Nucleus accumbens (tissue), 56 donors: ENCODE measurements around the gene ASPG.

Experiments used
- DNase-seq, 56 donors: peaks; one replicate each; lab custom pipeline; 2025; lab: John Stamatoyannopoulos, UW

The ASPG gene

DNA sequence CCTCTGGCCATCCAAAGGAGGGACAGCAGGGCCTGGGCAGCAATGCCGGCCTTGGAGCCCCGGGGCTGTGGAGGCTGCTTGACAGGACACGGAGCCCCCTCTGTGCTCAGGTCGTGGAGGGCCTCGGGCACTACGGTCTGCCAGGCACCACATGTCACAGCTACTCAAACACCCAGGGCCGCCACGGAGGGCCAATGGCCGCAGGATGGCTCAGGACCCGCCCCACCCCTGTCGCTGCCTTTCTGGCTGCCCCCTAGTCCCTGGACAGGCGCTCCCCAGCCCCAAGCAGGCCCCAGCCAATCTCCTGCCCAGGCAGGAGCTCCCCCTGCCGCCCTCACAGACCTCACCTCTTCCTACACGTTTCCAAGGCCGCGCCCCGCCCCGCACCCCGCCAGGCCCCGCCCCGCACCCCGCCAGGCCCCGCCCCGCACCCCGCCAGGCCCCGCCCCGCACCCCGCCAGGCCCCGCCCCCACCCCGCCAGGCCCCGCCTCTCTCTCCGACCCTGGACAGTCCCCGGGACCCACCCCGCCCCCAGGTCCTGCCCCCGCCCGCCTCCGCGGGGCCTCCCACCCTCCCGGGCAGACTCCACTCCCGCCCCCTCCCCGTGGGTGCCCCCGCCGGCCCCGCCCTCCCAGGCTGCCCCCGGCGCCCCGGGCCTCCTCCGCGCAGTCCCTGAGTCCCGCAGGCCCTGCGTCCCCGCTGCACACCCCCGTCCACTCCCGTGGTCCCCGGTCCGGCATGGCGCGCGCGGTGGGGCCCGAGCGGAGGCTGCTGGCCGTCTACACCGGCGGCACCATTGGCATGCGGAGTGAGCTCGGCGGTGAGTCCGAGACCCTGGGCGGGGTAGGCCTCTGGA is at the start of gene ASPG:
Gene ASPG (plus strand): TSS at position 669 of the 857 bp plus-strand sequence. CDS start 71 bp downstream, at position 740.
- DNase-seq: peak in 1 of 56 donors; percentile 68

DNA sequence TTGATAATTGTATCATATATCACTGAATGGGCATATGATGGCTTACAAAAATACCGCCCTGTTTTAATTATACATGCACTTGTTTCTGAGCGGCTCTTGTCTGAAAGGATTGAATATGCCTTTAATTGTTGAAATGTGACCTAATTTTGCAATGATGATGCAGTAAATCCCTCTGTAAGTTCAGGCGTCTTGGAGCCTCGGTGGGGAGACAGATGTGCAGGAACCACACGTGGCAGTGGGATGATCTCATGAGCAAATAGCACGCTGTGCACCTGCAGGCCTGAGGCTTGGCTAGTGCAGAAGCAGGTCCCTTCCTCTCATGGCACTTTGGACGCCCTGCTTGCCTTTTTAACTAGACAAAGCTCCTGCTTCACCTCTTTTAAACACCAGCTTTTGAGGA is 49.3 kb upstream of the ASPG start:
- DNase-seq: no peak

DNA sequence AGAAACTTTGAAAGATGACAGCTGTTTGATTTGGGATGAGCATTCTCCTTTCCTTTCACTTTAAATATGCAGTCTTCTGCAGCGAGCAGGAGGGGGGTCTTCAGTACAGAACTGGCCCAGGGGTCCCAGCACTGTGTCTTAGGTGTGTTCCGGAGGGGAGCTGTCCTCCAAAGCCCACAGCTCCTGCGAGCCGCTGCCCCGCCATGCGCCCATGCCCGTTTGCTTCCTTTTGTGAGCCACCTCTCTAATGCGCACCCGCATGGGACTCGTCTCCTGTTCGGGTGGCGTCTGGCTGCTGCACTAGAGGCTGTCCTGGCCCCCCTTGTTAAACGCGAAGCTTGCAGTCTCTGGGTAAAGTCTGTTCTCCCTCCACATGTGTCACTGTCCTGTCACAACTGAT is 48.4 kb upstream of the ASPG start:
- DNase-seq: no peak

DNA sequence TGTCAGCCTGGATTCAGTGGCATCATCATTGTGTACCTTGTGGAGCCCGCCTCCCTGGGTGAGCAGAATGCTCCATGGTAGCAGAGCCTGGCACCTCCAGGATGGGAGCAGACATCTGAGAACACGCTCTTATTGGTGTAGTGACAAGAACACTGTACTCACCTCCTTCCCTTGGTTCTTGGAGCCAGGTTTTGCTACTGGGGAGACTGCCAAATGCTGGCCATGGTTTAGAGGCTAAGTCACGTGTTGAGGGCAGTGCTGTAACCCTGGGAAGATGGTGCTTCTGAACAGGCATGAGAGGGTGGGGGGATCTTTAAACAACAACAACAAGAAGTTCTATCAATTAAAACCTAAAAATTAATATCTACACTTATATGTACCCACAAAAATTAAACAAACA is 47.6 kb upstream of the ASPG start:
- peak in 5 of 56 donors; percentile 8 to 26 (median 18) for DNase-seq

DNA sequence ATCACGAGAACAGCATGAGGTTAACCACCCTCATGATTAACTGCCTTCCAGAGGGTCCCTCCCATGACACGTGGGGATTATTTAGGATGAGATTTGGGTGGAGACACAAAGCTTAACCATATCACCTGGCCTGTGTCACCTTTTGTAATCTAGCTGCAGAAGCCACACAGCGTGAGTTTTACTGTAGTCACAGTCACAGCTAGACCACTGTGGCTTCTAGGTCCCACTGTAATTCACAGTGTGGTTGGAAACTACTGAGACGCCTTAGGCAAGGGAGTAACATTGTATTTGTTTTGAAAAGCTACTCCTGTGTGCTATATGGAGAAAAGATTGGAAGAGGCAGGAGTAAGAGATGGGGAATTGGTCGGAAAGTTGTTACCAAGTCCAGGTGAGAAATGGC is 46.3 kb upstream of the ASPG start:
- no peak for DNase-seq

DNA sequence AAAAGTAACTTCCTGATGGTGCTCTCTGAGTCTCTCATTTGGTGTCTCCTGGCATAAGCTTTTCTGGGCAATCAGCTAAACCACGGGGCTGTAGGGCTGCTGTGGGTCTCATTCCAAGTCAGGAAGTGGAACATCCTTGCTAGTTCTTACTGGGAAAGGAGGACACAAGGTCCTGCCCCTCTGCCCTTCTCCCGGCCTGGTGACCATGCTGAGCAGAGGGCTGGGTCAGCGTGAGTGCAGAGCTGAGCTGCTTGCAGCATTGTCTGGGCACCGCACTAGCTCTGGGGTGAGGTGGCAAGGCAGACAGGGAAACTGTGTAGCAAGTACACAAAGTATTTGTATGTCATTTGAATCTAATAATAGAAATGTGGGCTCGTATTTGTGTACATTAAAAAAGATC is 45.0 kb upstream of the ASPG start:
- DNase-seq: no peak

DNA sequence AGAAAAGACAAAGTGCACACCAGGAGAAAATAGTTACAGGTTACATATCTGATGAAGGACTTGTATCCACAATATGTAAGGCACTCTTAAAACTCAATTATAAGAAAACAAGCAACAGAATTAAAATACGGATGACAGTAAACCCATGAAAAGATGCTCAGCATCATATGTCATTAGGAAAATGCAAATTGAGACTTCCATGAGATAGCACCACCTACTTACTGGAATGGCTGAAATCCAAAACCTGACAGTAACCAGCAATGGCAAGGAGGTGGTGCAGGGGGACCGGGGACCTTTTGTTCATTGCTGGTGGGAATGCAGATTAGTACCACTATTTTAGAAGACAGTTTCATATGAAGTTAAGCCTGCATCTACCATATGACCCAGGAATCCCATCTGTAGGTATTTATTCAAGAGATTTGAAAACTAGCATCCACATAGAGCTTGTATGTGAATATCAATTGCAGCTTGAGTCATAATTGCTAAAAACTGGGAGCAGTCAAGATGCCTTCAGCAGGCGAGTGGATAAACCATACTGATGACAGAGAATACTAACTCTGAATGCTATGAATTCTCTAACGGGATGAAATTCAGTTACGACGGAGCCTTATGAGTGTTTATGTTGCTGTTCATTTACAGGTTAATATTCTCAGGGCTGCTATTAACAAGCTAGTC is 43.9 kb upstream of the ASPG start:
- no peak for DNase-seq

DNA sequence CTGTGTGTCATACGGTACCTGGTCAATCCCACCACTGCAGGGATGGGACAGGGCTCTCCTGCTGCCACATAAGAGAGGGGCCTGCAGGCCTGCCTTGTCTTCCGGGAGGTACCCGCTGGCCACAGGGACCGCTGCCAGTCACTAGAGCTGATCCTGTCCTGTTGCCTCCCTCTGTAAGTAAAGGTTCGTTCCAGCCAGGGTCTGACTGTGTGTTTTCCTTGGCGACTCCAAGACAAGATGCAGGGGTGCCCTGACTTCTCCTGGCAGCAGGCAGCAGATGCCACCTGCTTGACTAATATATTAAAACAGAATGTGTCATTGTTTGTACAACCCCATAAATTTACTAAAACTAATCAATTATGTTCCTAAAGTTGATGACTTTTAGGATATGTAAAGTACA is 41.5 kb upstream of the ASPG start:
- no peak for DNase-seq

DNA sequence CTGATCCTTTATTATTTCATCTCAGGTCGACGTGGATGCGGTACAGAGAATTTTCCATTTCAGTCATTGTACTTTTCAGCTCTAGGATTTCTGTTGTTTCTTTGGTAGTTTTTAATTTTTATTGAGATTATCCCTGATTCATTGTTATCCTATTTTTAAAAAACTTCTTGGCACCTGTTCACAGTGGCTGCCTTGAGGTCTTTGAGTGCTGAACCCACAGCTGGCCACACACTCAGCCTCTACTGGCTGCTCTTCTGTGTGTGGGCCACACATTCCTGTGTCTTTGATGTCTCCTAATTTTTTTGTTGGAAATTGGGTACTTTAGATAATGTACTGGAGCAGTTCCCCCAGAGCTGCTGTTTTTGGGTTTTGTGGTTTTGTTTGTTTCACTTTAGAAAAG is 37.7 kb upstream of the ASPG start:
- no peak for DNase-seq

DNA sequence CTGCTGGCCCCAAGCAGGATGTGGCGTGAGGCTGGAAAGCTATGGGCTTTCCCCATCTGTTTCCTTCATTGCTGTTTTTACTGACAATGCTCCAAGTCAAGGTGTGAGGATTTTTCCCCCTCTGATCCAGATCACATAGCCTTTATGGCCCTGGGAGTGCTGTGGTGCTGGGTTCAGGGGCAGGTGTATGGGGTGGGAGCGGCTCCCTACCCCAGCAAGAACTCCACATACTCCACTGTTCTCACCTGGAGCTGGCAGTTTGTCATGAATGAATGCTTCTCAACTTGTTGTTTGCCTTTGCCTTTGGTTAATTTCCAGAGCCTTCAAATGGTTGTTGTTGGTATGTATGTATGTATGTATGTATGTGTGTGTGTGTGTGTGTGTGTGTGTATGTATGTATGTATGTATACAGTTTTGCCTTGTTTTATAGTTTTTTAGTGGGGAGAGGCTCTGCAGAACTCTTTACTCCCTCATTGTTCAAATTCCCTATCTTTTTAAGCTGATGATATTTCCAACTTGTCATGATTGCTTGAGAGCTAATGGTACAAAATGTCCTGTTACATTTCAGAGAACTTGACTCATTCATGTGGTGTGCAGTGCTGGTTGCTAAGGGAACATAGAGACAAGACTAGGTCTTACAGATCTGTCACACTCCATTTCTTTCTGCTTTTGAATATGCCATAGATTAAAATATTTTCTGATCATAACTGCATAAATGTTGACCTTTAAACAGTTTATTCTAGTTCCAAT is 36.6 kb upstream of the ASPG start:
- peak in 6 of 56 donors; percentile 8 to 52 (median 24) for DNase-seq

DNA sequence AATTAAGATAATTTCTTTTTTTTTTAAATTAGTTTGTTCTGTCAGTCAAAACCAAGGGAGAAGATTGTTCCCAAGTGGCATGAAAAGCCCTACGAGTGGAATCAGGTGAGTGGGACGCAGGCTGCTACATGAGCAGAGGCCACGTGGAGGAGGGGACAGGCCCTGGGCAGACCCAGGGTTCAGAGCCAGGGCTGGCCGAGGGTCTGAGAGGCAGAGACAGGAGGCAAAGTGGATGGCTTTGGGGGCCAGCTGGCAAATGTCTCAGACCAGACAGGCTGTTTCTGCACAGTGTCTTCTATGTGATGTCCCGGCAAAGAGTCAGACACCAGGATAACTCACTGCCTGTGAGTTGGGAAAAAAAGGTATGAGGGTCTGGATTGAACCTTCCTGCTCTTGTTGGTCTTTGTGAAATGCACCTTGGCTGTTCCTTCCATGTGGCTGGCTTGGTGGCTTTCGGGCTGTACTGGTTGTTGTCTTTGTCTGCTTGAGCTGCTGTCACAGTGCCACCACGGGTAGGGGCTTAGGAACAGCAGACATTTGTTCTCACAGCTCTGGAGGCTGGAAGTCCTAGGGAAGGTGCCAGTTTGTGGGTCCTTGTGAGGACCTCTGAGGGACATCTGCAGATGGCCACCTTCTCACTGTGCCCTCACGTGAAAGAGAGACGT is 35.8 kb upstream of the ASPG start:
- DNase-seq: peak in 8 of 56 donors; percentile 10 to 45 (median 28)

DNA sequence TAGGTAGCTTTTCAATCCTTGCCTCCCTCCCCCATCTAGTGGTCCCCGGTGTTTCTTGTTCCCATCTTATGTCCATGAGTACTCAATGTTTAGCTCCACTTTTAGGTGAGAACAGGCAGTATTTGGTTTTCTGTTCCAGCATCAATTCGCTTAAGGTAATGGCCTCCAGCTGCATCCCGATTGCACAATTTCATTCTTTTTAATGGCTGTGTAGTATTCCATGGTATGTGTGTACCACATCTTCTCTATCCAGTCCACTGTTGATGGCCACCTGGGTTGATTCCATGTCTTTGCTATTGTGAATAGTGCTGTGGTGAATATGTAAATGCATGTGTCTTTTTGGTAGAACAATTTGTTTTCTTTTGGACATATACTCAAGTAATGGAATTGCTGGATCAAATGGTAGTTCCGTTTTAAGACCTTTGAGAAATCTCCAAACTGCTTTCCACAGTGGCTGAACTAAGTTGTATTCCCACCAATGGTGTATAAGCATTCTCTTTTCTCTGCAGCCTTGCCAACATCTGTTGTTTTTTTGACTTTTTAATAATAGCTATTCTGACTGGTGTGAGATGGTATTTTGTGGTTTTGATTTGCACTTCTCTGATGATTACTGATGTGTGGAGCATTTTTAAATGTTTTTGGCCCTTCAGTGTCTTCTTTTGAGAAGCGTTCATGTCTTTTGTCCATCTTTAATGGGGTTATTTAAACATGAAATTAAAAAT is 34.2 kb upstream of the ASPG start:
- no peak for DNase-seq

DNA sequence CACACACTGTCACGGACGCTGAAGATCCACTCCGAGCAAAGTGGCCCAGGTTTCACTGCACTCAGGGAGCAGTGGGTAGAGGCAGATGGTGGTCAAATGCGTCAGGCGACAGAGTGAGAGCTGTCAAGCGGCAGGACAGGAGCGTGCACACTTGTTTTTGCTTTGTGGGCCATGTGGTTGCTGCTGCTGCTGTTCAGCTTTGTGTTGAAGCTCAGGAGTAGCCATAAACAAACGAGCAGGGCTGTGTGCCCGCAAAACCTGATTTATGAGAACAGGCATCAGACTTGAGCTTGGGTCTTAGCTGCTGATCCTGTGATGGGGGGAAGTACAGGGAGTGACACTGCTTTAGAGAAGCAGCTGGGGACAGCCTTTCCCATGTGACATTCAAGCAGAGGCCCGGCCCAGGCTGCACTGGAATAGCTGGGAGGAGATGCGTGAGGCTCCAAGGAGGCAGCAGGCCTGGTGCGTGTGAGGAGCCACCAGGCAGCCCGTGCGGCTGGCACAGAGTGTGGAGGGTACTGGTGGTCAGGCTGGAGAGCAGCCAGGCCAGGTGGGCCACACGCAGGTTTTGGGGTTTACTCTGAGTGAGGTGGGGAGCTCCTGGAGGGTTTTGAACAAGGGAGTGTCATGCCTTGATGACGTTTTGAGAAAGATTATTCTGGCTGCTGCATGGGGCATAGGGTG is 31.1 kb upstream of the ASPG start:
- no peak for DNase-seq

DNA sequence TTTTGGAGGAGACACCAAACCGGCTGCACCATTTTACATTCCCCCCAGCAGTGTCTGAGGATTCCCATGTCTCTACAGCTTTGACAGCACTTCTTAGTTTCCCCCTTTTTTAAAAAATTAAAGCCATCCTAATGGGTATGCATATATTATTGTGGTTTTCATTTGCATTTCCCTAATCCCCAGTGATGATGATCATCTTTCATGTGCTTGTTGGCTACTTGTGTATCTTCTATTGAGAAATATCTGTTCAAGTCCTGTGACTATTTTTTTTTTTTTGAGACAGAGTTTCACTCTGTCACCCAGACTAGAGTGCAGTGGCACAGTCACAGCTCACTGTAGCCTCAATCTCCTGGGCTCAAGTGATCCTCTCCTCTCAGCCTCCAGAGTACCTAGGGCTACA is 23.2 kb upstream of the ASPG start:
- no peak for DNase-seq

DNA sequence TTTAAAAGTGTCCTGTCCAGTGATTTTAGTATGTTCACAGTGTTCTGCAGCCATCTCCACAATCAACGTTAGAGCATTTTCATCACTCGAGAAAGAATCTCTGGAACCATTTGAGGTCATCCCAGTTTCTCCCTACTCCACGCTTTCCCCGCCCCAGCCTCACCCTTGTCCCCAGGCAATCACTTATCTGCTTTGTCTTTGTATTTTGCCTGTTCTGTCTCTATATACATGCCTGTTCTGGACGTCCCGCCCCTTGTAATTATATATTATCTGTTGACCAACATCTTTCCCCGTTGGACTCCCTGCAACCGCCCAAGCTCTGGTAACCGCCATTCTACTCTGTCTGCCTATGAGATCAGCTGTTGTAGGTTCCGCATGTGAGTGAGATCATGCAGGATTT is 21.5 kb upstream of the ASPG start:
- no peak for DNase-seq

DNA sequence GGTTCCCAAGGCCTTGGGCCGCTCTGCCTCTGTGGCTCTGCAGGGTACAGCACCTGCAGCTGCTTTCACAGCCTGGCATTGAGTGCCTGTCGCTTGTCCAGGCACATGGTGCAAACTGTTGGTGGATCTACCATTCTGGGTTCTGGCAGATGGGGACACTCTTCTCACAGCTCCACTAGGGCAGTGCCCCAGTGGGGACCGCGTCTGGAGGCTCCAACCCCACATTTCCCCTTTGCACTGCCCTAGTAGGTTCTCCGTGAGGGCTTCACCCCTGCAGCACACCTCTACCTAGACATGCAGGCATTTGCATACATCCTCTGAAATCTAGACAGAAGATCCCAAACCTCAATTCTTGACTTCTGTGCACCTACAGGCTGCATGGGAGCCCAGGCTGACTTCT is 19.2 kb upstream of the ASPG start:
- no peak for DNase-seq

DNA sequence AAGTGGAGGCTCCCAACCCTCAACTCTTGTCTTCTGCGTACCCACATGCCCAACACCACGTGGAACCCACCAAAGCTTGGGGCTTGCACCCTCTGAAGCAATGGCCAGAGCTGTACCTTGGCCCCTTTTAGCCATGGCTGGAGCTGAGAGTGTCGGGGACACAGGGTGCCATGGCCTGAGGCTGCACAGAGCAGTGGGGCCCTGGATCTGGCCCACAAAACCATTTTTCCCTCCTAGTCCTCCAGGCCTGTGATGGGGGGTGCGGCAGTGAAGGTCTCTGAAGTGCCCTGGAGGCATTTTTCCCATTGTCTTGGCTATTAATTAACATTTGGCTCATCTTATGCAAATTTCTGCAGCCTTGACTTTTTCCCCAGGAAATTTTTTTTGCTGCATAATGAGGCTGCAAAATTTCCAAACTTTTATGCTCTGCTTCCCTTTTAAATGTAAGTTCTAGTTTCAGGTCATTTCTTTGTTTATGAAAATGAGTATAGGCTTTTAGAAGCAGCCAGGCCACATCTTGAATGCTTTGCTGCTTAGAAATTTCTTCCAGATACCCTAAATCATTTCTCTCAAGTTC is 18.7 kb upstream of the ASPG start:
- no peak for DNase-seq

DNA sequence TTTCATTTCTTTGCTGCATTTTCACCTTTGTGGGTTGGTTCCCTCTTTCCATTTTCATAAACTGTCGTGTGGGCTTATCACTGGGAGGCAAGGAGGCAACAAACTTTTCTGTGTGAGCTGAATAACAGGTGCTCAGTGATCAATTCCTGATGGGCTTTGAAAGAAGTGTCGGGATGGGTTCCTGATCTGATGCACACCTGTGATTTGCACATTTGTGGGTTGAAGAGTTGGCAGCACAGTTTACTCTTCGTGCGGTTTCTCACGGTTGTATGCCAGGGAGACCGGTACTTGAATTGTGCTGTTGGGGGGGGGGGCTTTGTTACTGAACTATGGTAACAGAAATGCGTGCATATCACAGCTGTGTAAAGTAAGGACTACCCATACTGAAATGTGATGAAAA is 16.0 kb upstream of the ASPG start:
- DNase-seq: no peak

DNA sequence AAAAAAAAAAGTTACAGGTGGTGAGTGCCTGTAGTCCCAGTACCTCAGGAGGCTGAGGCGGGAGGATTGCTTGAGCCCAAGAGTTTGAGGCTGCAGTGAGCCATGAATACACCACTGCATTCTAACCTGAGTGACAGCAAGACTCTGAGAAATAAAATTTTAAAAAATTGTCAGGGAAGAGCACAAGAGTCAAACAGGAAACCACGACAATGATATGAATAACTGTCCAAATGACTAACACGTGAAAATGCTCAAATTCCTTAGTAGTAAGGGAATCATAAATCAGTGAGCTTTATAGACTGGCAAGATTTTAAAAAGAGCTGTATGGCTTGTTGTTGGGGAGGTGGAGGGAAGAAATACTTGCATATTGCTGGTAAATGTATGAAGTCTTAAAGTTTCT is 12.9 kb upstream of the ASPG start:
- no peak for DNase-seq
